Gastroesophageal sphincter (tissue), 4 donors: ENCODE data around the gene TPGS2. TPM values are rescaled to one million over a fixed set of nuclear protein-coding genes. Genes with fewer than 3 reads are reported as not detected.
"Not testable (repeated sequence)": the region's sequence is repeated elsewhere in the genome, so short reads cannot be mapped to it uniquely, and the experiment has no call there.

Experiments used
- ATAC-seq: fragments of 150-250 bp; one replicate; pipeline ENCODE4 v1.9.1; 2016; ENCODE audit warnings: mild to moderate bottlenecking, moderate library complexity
- H3K27ac ChIP-seq, 4 donors: fragments of 200-600 bp; sonication (generic) in 3 of 4; 1 replicate in 3 of 4; 2 replicates in 1 of 4; pipeline ENCODE4 v1.5.1; 2016 to 2019
- H3K27me3 ChIP-seq: fragments of 200-600 bp; sonication (generic); one replicate; pipeline ENCODE4 v1.5.1; 2019
- H3K36me3 ChIP-seq, 2 donors: fragments of 200-600 bp; sonication (generic); one replicate each; pipeline ENCODE4 v1.5.1; 2019; ENCODE audit warnings: control low read depth in 1 of 2
- H3K4me1 ChIP-seq, 3 donors: fragments of 200-600 bp; sonication (generic); 1 replicate in 2 of 3; 2 replicates in 1 of 3; pipeline ENCODE4 v1.5.1; 2016 to 2019; ENCODE audit warnings: control low read depth in 2 of 3
- H3K4me3 ChIP-seq, 2 donors: fragments of 200-600 bp; sonication (generic); one replicate each; pipeline ENCODE4 v1.5.1; 2019; ENCODE audit warnings: mild to moderate bottlenecking in 1 of 2, moderate library complexity in 1 of 2
- H3K9me3 ChIP-seq, 3 donors: fragments of 200-600 bp; sonication (generic); one replicate each; pipeline ENCODE4 v1.5.1; 2017 to 2019; ENCODE audit warnings: control low read depth in 2 of 3
- CTCF ChIP-seq, 4 experiments: fragments of 200-600 bp in 2 of 4; fragments of 450-650 bp in 2 of 4; sonication (generic) in 1 of 4; IDR thresholded peaks; one replicate each; pipeline ENCODE4 v1.5.1; 2017 to 2019; ENCODE audit warnings: antibody characterized with exemption in 4 of 4, mild to moderate bottlenecking in 2 of 4, moderate library complexity in 2 of 4
- EP300 ChIP-seq: sonication (generic); formaldehyde crosslinking; IDR thresholded peaks from one replicate; pipeline ENCODE4 v1.6.1; 2017; ENCODE audit warnings: antibody characterized with exemption, mild to moderate bottlenecking
- POLR2A ChIP-seq, 2 donors: fragments of 450-650 bp; IDR thresholded peaks; one replicate each; pipeline ENCODE4 v1.6.1; 2017; ENCODE audit warnings: antibody characterized with exemption in 2 of 2, mild to moderate bottlenecking in 2 of 2, moderate library complexity in 1 of 2
- POLR2AphosphoS5 ChIP-seq: sonication (generic); formaldehyde crosslinking; IDR thresholded peaks from one replicate; pipeline ENCODE4 v1.6.1; 2017; ENCODE audit warnings: antibody characterized with exemption
- WGBS, 2 donors: methylation state at CpG; one replicate each; pipeline ENCODE4 v1.1.5; 2018; ENCODE audit warnings: low coverage in 1 of 2; 5-methylcytosine and 5-hydroxymethylcytosine counted together
- total RNA-seq, 4 donors: library from RNA; depleted of rRNA; stranded (reverse); fragments of >200 nt; gene quantifications; one replicate each; pipeline ENCODE4 v1.1.0, GENCODE V29; 2016

Gene TPGS2
- total RNA-seq, 4 donors from 2014 or later, result 56.8 to 226 (median 73.4) TPM

- no peak overlapping the region for H3K27ac ChIP-seq
Observed at GRCh38 chr18:36818652-36819051, 10.2 kb downstream of the TPGS2 start.

GRCh38 chr18:36817039-36817438 is 11.8 kb downstream of the TPGS2 start:
- Histone ChIP-seq H3K4me1 (peaks cover 0 to 18% (median 5%) of the 10 kb centered on the region in 3 donors), H3K9me3 (no peaks in the 10 kb centered on the region), H3K27me3 (no peaks in the 10 kb centered on the region), H3K36me3 (peaks cover 0 to 62% of the 10 kb centered on the region in 2 donors), H3K27ac (no peak overlapping the region), H3K4me3 (no peak overlapping the region)
- TF ChIP-seq POLR2A (IDR thresholded peaks at IDR 0.05), result no peak
- TF ChIP-seq CTCF (IDR thresholded peaks at IDR 0.05), result no peak
- TF ChIP-seq EP300, result no peak
- no peak for TF ChIP-seq POLR2AphosphoS5
- ATAC-seq, result no peak
- WGBS, 2 donors, result 78% methylated on average over 1 of the region's 1 CpG; no CpG with 5 or more reads in 1 of the 2 donors

More at GRCh38 chr18:36818652-36819051, 10.2 kb downstream of the TPGS2 start:
- WGBS, 2 donors, result 83 to 100% methylated on average over 2 to 3 of the region's 3 CpGs
- no peaks in the 10 kb centered on the region for H3K9me3 ChIP-seq
- TF ChIP-seq EP300 (no peak), CTCF (IDR thresholded peaks at IDR 0.05) (no peak), POLR2A (IDR thresholded peaks at IDR 0.05) (no peak), POLR2AphosphoS5 (no peak)
- H3K4me3 ChIP-seq, result no peak overlapping the region
- H3K4me1 ChIP-seq, result peaks cover 0 to 3% (median 0%) of the 10 kb centered on the region in 3 donors
- ATAC-seq, result no peak
- H3K36me3 ChIP-seq, result peaks cover 0 to 59% of the 10 kb centered on the region in 2 donors
- no peaks in the 10 kb centered on the region for H3K27me3 ChIP-seq

DNA sequence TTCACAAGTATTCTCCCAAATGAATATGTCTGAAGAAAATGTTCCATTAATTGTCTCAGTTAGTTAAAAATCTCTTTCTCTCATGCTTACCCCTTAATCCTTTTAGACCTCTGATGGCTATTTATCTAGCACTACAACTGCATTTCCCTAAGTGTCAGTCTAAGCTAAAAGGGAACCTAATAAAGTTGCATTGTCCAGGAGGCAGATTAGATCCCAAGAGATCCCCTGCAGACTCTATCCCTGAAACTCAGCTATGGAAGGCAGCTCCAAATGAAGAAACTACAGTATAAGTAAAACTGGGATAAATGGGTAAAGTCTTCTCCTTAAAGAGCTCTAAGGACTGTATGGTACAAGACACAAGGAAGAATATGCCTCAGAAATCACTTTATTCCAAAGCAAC is 12.7 kb downstream of the TPGS2 start:
- Histone ChIP-seq H3K4me1 (peaks cover 0 to 24% (median 5%) of the 10 kb centered on the region in 3 donors), H3K36me3 (peaks cover 0 to 62% of the 10 kb centered on the region in 2 donors)
- not testable (repeated sequence) for H3K27me3 ChIP-seq, ATAC-seq, H3K27ac ChIP-seq, H3K9me3 ChIP-seq, H3K4me3 ChIP-seq

DNA sequence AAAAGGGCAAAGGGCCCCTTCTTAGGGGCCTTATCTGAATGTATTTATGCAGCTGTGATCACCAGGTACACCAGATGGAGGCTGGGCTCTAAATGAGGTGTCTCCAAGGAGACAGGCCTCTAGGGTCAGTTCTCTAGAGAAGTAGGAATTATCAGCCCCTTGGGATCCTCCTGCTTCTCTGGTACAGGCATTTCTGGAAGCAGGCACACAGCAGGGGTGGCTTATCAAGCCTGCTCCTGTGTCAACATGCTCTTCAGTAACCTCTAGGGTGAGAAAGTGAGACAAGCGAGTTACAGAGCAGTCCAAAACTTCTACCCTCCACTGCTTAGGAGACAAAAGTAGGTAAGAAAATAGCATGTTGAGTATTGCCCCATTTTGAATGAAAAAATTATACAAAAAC is 13.8 kb downstream of the TPGS2 start:
- TF ChIP-seq POLR2AphosphoS5, result no peak
- TF ChIP-seq POLR2A (IDR thresholded peaks at IDR 0.05), result no peak
- no peak for TF ChIP-seq CTCF (IDR thresholded peaks at IDR 0.05)
- no peak for TF ChIP-seq EP300
- Histone ChIP-seq H3K36me3 (peaks cover 0 to 60% of the 10 kb centered on the region in 2 donors), H3K4me1 (peaks cover 0 to 24% (median 8%) of the 10 kb centered on the region in 3 donors), H3K27ac (no peak overlapping the region), H3K27me3 (no peaks in the 10 kb centered on the region), H3K9me3 (no peaks in the 10 kb centered on the region), H3K4me3 (no peak overlapping the region)
- 0 to 100% methylated on average over 1 of the region's 1 CpG for whole genome bisulfite sequencing, 2 donors
- ATAC-seq, result no peak

GRCh38 chr18:36813824-36814223 is 15.0 kb downstream of the TPGS2 start:
- Histone ChIP-seq H3K4me1 (peaks cover 0 to 30% (median 8%) of the 10 kb centered on the region in 3 donors), H3K4me3 (no peak overlapping the region), H3K9me3 (no peaks in the 10 kb centered on the region), H3K27me3 (no peaks in the 10 kb centered on the region), H3K27ac (peak overlapping the region in 3 of 4 donors; percentile 16 to 78 (median 60)), H3K36me3 (peaks cover 0 to 58% of the 10 kb centered on the region in 2 donors)
- no peak for ATAC-seq
- no peak for TF ChIP-seq EP300
- WGBS, 2 donors, result 72 to 79% methylated on average over 3 of the region's 3 CpGs

- Histone ChIP-seq H3K9me3 (no peaks in the 10 kb centered on the region), H3K36me3 (peaks cover 0 to 55% of the 10 kb centered on the region in 2 donors), H3K27ac (peak overlapping the region; percentile 3 to 78 (median 38)), H3K4me3 (no peak overlapping the region), H3K27me3 (no peaks in the 10 kb centered on the region), H3K4me1 (peaks cover 0 to 30% (median 8%) of the 10 kb centered on the region in 3 donors)
- 66 to 68% methylated on average over 4 of the region's 4 CpGs for WGBS, 2 donors
- no peak for ATAC-seq
- TF ChIP-seq POLR2AphosphoS5, result no peak
- TF ChIP-seq CTCF (IDR thresholded peaks at IDR 0.05), result no peak
- TF ChIP-seq POLR2A (IDR thresholded peaks at IDR 0.05), result no peak
- no peak for TF ChIP-seq EP300
Observed at GRCh38 chr18:36813101-36813775, 15.6 kb downstream of the TPGS2 start.
